HepG2 (cell line): ENCODE data around the gene RESP18. TPM values are rescaled to one million over a fixed set of nuclear protein-coding genes. Genes with fewer than 3 reads are reported as not detected.

Experiments
- AHDC1 ChIP-seq: sonication (generic); formaldehyde crosslinking; IDR thresholded peaks from 2 replicates; pipeline ENCODE4 v1.5.1; 2020; ENCODE audit warnings: mild to moderate bottlenecking, missing genetic modification reagents, borderline replicate concordance
- ATAD3A ChIP-seq: sonication (generic); formaldehyde crosslinking; IDR thresholded peaks from 2 replicates; pipeline ENCODE4 v1.4.0; 2020; ENCODE audit warnings: missing genetic modification reagents
- BRF2 ChIP-seq: sonication (generic); formaldehyde crosslinking; IDR thresholded peaks from 2 replicates; pipeline ENCODE4 v1.8.1; 2022; ENCODE audit warnings: mild to moderate bottlenecking, missing genetic modification reagents
- FOXO4 ChIP-seq: sonication (generic); formaldehyde crosslinking; conservative IDR thresholded peaks from 2 replicates; pipeline ENCODE4 v1.8.1; 2023; ENCODE audit warnings: missing genetic modification reagents
- GPBP1L1 ChIP-seq: sonication (generic); formaldehyde crosslinking; IDR thresholded peaks from 2 replicates; pipeline ENCODE4 v1.5.0; 2020; ENCODE audit warnings: mild to moderate bottlenecking, missing genetic modification reagents
- HNRNPH1 ChIP-seq: fragments of 200-400 bp; formaldehyde crosslinking; optimal IDR thresholded peaks from 2 replicates; pipeline ENCODE3; 2017; ENCODE audit warnings: mild to moderate bottlenecking, low read depth, low read length
- NCOA1 ChIP-seq: sonication (generic); formaldehyde crosslinking; IDR thresholded peaks from 2 replicates; pipeline ENCODE4 v1.9.0; 2021; ENCODE audit warnings: missing genetic modification reagents
- PRDM10 ChIP-seq: sonication (generic); formaldehyde crosslinking; IDR thresholded peaks from 2 replicates; pipeline ENCODE4 v1.4.0; 2020; ENCODE audit warnings: low read depth, missing genetic modification reagents
- SNAI1 ChIP-seq: sonication (generic); formaldehyde crosslinking; IDR thresholded peaks from 2 replicates; pipeline ENCODE4 v1.5.0; 2020; ENCODE audit warnings: mild to moderate bottlenecking, missing genetic modification reagents, borderline replicate concordance
- TARDBP ChIP-seq: sonication (generic); formaldehyde crosslinking; IDR thresholded peaks from 2 replicates; pipeline ENCODE4 v1.8.0; 2022; ENCODE audit warnings: mild to moderate bottlenecking, missing genetic modification reagents
- TOPORS ChIP-seq: sonication (generic); formaldehyde crosslinking; IDR thresholded peaks from 2 replicates; pipeline ENCODE4 v1.8.0; 2023; ENCODE audit warnings: mild to moderate bottlenecking, missing genetic modification reagents
- ZFY ChIP-seq: sonication (generic); formaldehyde crosslinking; IDR thresholded peaks from 2 replicates; pipeline ENCODE4 v1.4.0; 2020; ENCODE audit warnings: missing genetic modification reagents
- ZNF678 ChIP-seq: sonication (generic); formaldehyde crosslinking; IDR thresholded peaks from 2 replicates; pipeline ENCODE4 v1.4.0; 2020; ENCODE audit warnings: mild to moderate bottlenecking, missing genetic modification reagents
- ZNF782 ChIP-seq: sonication (generic); formaldehyde crosslinking; IDR thresholded peaks from 2 replicates; pipeline ENCODE4 v1.4.0; 2020; ENCODE audit warnings: missing genetic modification reagents, mild to moderate bottlenecking, borderline replicate concordance
- polyA plus RNA-seq, 8 experiments: library from polyadenylated mRNA; depleted of rRNA in 3 of 8; stranded (reverse) in 7 of 8; unstranded in 1 of 8; fragments of >200 nt; fragmentation: Illumina TruSeq in 4 of 8; extraction: Trizol in 4 of 8; gene quantifications; 2 replicates each; pipeline versions ENCODE4 v1.2.1 to v1.2.3, GENCODE V29; 2011 to 2016; ENCODE audit warnings: low read depth in 4 of 8, missing spikeins in 1 of 8, mixed read lengths in 1 of 8; ENCODE audit not compliant: insufficient read depth in 1 of 8
- total RNA-seq, 5 experiments: library from RNA; depleted of rRNA; stranded (reverse); fragments of >200 nt; fragmentation: Illumina TruSeq; extraction: Trizol; gene quantifications; 2 replicates each; pipeline ENCODE4 v1.2.3, GENCODE V29; 2016; ENCODE audit warnings: low read depth in 1 of 5

RESP18 gene
- total and polyA plus RNA-seq, 2 of the 13 experiments (the other 11 are each of a cell fraction or from before 2014, with no cell fraction given) = not detected

- TF ChIP-seq FOXO4 (CRISPR knock-in tag) (no peak), NCOA1 (CRISPR knock-in tag) (no peak), ZFY (CRISPR knock-in tag) (peak; percentile 62; the same call in 1 of the 2 replicates), BRF2 (no peak), ZNF782 (peak; percentile 98), SNAI1 (CRISPR knock-in tag) (peak; percentile 93; the same call in 1 of the 2 replicates), AHDC1 (CRISPR knock-in tag) (0 out of 2 replicates have a peak, but pooled peaks have one; percentile 53), TARDBP (no peak), TOPORS (CRISPR knock-in tag) (peak; percentile 69; the same call in 1 of the 2 replicates), ATAD3A (peak; percentile 87; the same call in 1 of the 2 replicates), ZNF678 (peak; percentile 99), HNRNPH1 (no peak), GPBP1L1 (CRISPR knock-in tag) (no peak), PRDM10 (0 out of 2 replicates have a peak, but pooled peaks have one; percentile 57)
Observed at GRCh38 chr2:219308142-219309101, 24.1 kb downstream of the RESP18 start (continued).
